ENCODE results near the gene AKR1D1. TPM values are rescaled to one million over a fixed set of nuclear protein-coding genes. Genes with fewer than 3 reads are reported as not detected.
"Not testable (repeated sequence)": the region's sequence is repeated elsewhere in the genome, so short reads cannot be mapped to it uniquely, and the experiment has no call there.

AKR1D1 gene
- not detected in 2 replicates for polyA plus RNA-seq (2014; cell fraction: cytosol; rRNA removed)
- not detected in 2 replicates for polyA plus RNA-seq (2014; cell fraction: nucleus; rRNA removed)

GRCh38 chr7:138076196-138076595 is at the start of gene AKR1D1:
Gene AKR1D1, plus strand, starts transcription at chr7:138076459. Its CDS starts 60 bp downstream, at chr7:138076519.
- no peak for DNase-seq (ENCODE audit: low spot score)

- no peak for DNase-seq (ENCODE audit: low spot score)
These were observed 49.2 kb upstream of the AKR1D1 start for GRCh38 chr7:138027100-138027499.

- no peak for DNase-seq (ENCODE audit: low spot score)
These were observed 47.1 kb upstream of the AKR1D1 start for GRCh38 chr7:138029126-138029525.

- DNase-seq (ENCODE audit: low spot score), result no peak
These were observed 46.3 kb upstream of the AKR1D1 start for GRCh38 chr7:138029941-138030340.

GRCh38 chr7:138030679-138031351 is 45.4 kb upstream of the AKR1D1 start:
- no peak for DNase-seq (ENCODE audit: low spot score)

- no peak for DNase-seq (ENCODE audit: low spot score)
These were observed 44.1 kb upstream of the AKR1D1 start for GRCh38 chr7:138032186-138032585.

GRCh38 chr7:138032770-138033169 is 43.5 kb upstream of the AKR1D1 start:
- no peak for DNase-seq (ENCODE audit: low spot score)

- no peak for DNase-seq (ENCODE audit: low spot score)
These were observed 43.0 kb upstream of the AKR1D1 start for GRCh38 chr7:138033241-138033640.

- no peak for DNase-seq (ENCODE audit: low spot score)
These were observed 40.1 kb upstream of the AKR1D1 start for GRCh38 chr7:138036135-138036534.

- not testable (repeated sequence) for DNase-seq (ENCODE audit: low spot score)
These were observed 36.2 kb upstream of the AKR1D1 start for GRCh38 chr7:138040063-138040462.

- no peak for DNase-seq (ENCODE audit: low spot score)
These were observed 31.4 kb upstream of the AKR1D1 start for GRCh38 chr7:138044897-138045296.

- DNase-seq (ENCODE audit: low spot score), result no peak
These were observed 28.4 kb upstream of the AKR1D1 start for GRCh38 chr7:138047907-138048306.

- DNase-seq (ENCODE audit: low spot score), result no peak
These were observed 26.6 kb upstream of the AKR1D1 start for GRCh38 chr7:138049505-138050116.

- DNase-seq (ENCODE audit: low spot score), result not testable (repeated sequence)
These were observed 24.5 kb upstream of the AKR1D1 start for GRCh38 chr7:138051712-138052247.

GRCh38 chr7:138052696-138053095 is 23.6 kb upstream of the AKR1D1 start:
- DNase-seq (ENCODE audit: low spot score), result no peak

- not testable (repeated sequence) for DNase-seq (ENCODE audit: low spot score)
These were observed 20.6 kb upstream of the AKR1D1 start for GRCh38 chr7:138055698-138056097.

GRCh38 chr7:138063400-138063799 is 12.9 kb upstream of the AKR1D1 start:
- DNase-seq (ENCODE audit: low spot score), result no peak

- DNase-seq (ENCODE audit: low spot score), result no peak
These were observed 11.4 kb upstream of the AKR1D1 start for GRCh38 chr7:138064856-138065357.

GRCh38 chr7:138065827-138066226 is 10.4 kb upstream of the AKR1D1 start:
- DNase-seq (ENCODE audit: low spot score), result no peak

- DNase-seq (ENCODE audit: low spot score), result no peak
These were observed 9.3 kb upstream of the AKR1D1 start for GRCh38 chr7:138066954-138067394.

GRCh38 chr7:138067774-138068173 is 8.5 kb upstream of the AKR1D1 start:
- DNase-seq (ENCODE audit: low spot score), result no peak

GRCh38 chr7:138070908-138071307 is 5.4 kb upstream of the AKR1D1 start:
- DNase-seq (ENCODE audit: low spot score), result no peak

GRCh38 chr7:138072726-138073125 is 3.5 kb upstream of the AKR1D1 start:
- DNase-seq (ENCODE audit: low spot score), result no peak
